GM18909 (cell line): ENCODE data around the gene PAM.

Experiments
- ATAC-seq: cut with Tn5 transposase; IDR thresholded peaks from one replicate; pipeline ENCODE4 v1.9.1; 2021; ENCODE audit warnings: mild to moderate bottlenecking; ENCODE audit not compliant: unreplicated experiment, poor library complexity

PAM gene

DNA sequence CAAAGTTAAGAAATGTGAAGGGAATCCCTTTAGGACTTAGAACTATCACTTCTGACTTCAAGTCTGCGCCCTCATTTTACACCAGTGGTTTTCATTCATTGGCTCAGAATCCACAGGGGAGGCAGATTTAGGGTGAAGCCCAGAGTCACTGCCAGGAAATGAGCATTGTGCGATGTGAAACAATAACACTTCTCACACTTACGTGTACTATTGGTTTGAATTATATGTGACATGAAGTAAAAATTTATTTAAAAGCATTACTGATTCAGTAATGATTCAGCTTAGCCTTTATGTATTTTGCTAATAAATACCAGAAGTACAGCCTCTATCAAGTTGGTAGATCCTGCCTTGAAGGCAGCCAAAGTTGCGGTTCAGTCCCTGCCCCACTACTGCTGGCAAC, 98.6 kb downstream of the PAM start:
- ATAC-seq, result no peak

DNA sequence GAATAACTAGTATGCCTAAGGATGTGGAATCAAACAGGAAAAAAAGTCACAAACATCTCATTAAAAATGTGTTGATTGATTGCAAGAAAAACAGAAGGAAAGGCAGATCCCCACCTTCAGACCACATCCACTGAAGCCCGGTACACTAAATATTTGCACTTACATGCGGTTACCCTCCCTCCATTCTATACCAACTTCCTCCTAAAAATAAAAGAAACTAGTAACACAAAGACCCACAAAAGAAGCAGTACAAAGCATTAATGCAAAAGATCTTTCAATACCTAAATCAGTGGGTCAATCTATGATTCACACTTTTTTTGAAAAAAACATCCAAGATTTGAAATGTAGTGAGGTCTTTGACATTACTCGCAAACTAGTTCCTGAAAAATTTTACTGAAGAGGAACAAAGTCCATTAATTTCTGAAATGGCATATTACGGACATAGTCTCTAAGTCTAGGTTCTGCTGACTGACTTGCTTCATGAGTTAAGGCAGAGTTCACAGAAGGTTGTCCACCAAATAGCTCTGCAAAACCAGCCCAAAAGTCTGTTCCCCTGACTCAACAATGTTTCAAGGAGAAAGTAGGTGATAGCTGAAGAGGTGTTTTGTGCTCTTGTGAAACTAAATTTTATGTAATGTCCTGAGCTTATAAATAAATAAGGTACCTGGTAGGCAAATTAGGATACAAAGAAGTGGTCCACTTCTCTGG, 100.7 kb downstream of the PAM start:
- no peak for ATAC-seq

DNA sequence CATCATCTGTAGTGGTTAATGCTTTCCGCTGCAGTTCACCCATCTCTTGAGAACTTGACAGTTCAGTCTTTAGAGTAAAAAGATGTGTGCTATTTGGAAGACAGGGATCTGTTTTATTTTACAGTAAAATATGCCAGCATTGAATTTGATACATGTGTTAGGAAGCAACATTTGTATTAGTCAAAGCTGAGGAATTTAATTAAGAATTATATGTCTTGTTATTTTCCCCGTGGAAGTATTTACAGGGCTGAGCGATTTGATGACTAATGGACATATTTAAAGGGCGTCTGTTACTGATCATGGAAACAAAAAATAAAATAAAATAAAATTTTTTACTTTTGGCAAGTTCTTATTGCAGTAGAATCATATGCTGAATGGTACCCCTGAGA, 101.3 kb downstream of the PAM start:
- no peak for ATAC-seq

DNA sequence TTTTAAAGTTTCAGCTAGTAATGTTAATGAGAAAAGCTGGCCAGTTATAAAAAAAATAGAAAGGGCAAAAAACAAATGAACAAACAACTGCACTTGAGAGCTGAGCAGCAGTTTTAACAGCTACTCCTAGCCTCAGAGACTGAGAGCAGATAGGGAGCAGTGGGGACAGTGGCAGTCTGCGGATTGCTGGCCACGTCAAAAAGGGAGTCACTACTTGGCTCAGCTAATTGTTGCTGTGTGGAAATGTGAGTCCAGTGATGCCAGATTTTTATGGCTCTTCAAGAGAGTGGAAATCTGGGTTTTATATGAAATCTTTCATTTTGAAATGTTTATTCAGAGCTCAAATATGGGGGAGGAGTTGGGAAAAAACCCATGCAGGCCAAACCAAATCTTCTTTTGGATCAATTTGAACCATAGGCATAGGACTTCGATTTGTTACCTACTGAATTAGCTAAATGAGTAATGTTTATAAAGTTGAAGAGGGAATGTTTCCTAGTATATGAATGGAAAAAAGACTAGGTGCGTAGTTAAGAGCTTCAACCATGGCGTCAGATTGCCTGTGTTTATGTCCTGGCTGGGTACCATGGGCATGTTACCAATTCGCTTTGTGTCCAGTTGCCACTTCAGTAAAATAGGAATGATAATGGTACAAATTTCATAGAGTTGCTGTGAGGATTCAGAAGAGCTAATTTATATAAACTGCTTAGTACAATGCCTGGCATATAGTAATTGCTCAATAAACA, 102.1 kb downstream of the PAM start:
- ATAC-seq, result no peak

DNA sequence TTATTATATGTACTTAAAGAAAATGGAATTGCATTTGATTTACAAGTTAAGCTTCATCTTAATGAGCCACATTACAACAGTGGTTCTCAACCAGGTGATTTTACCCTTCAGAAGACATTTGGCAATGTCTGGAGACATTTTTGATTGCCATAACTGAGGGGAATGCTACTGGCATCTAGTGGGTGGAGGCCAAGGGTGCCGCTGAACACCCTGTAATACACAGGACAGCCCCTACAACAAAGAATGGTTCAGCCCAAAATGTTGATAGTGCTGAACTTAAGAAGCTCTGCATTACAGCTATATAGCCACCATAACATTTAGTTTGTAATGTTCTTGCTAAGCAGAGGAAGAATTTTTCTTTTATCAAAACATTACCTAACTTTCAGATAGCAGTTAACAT, 103.1 kb downstream of the PAM start:
- ATAC-seq, result no peak

DNA sequence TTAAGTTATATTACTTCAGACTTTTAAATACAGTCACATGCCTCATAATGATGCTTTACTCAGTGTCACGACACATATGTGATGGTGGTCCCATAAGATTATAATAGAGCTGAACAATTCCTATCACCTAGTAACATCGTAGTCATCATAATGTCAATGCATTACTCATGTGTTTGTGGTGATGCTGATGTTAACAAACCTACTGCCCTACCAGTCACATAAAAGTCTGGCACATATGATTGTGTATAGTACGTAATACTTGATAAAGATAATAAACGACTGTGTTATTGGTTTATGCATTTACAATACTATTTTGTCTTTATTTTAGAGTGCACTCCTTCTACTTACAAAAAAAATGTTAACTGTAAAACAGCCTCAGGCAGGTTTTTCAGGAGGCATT, 103.7 kb downstream of the PAM start:
- ATAC-seq, result no peak

DNA sequence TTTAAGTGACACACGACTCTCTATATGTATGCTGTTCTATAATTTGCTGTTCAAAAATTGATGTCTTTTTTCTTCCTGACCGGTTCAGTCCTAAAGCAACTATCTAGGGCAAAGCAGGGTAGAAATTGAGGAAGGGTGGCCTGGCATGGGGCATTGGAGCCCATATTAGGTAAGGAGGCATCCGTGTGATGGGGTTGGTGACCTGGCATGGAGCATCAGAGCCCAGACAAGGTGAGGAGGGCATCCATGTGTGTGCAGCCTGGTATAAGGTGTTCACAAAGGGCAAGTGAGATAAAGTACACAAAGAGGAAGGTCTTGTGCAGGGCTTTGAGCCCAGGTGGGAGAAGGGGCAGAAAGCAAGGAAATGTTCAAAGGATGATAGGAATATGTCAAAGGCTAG, 104.9 kb downstream of the PAM start:
- no peak for ATAC-seq

DNA sequence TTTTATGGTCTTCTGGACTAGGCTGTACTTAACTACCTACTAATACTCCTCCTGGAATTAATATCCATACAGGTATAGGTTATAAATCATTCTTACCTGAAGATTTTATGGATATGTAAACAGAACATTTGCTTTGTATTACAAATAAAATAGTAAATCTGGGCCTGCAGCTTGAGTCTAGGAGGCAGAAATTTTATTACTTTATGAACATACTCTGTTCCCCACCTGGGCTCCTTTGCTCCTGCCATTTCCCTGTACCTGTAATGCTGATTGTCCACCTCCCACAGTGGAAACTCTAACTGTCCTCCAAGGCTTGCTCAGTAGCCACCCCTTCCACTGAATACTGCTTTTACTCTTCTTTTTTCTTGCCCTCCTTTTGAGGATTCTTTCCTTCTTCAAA, 108.0 kb downstream of the PAM start:
- no peak for ATAC-seq

DNA sequence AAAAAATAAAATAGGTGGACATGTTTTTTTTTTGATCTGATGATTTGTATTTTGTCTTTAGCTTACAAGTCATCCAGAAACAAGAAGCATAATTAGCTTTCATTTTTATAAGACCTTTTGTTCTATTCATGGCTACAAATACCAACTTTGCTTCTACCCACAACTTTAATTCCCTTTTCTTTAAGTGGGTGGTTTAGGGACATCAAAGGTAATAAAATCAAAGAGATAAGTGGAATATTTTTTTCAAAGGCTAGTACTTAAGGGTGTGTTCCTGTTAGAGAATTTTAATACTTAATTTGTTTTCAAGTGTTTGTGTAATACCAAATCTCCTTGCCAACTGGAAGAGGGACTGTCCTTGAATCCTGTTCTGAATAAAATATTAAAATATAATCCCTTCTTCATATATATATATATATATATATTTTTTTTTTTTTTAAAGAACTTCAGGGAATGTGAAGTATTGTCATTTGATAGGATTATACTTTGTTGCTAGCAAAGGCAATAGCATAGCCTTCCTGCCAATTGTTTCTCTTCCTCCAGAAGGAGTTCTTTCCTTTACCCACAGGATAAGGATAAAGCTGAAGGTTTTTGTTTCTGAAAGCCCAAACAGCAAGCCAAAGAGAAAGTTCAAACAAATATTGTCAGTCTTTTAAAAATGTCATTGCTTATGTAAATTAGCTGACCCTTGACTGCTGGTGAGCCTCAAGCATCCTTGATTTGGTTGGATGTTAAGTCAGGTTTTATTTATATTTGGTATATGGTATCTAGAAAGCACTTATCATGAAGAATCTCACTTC, 108.9 kb downstream of the PAM start:
- ATAC-seq, result no peak

DNA sequence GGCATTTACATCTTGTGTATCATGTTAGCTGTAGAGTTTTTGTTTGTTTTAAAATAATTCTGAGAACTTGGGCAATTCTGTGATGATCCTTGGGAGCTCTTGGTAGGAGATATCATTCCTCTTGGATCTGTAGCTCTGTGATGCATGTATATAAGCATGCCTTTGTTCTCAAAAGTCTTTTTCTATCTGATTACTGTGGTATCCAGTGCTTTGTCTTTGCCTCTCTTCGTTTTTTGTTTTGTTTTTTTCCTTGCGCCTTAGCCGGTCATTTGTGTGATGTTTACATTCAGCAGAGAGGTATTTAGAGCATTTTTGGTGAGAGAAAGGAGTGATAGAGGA, 110.0 kb downstream of the PAM start:
- no peak for ATAC-seq

DNA sequence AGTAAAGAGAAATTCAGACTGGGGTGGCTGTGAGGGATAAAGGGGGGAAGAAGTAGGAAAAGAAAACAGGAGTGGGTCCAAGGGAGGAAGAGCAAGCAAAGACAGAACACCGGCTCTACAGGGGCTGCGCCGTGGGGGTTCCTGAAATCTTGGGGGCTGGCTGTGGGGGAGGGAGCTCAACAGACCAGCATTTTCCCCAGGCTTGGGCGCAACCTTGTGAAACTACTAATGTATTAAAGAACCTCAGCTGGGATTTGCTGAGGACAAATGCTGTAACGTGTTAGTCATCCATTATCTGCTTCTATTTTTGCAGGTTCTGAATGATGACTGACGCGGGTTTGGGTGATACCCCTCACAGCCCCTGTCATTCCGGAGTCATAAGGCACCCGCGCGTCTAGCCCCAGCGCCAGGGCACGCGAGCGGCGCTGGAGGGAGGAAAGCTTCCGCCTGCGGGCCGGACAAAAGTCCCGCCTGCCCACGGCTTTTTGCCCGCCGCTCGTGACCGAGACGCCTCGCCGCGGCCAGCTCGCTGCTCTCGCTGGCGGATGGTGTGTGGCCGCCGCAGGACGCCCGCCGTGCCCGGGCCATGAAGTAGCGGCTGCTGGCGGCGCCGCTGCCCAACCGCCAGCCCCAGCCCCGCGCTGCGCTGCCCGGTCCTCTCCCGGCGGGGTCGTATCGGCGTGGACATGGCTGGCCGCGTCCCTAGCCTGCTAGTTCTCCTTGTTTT, 110.6 kb downstream of the PAM start:
- ATAC-seq, result peak; percentile 84

DNA sequence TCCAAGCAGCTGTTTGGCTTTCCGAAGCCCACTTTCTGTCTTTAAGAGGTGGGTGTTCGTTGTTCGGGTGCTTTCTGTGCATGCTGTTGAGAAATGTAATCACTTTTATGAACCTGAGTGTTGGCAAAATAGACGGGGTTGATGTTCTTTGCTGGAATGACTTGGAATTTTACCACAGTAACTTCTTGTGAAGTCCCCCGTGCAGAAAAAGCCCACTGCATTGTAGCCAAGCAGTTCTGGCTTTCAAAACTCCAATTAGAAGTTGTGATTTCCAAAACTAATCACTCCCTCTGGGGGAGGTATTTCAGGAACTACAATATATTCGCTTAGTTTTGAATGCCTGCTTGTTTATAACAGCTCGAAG, 111.1 kb downstream of the PAM start:
- ATAC-seq, result peak; percentile 15

DNA sequence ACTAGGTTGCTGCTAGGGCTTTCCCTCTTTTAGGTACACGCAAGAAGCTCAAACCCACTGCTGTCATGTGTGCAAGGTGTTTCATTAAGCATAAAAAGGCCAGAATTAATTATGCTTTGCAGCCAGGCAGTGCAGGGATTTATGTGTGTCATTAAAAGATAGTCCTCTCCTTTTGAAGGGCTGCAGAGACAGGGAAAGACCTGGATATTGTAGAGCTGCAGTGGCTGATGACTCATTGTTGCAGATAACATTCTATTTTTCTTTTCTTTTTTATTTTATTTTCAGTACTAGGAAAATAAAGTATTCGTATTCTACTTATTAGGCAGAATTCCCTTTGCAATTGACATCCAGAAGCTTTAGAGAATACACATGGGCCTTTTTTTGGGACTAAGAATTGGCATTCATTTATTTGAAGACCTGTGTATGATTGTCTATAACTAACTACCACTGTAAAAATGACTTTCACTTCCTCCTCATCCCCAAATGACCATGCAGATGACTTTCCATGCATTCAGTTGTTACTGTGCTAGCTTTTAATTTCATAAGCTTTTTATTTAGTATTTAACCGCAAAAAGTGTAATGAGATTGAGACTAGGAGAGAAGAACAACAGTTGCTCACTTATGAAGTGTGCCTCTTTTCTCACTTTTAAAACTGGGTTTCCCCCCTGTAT, 113.0 kb downstream of the PAM start:
- ATAC-seq, result no peak

DNA sequence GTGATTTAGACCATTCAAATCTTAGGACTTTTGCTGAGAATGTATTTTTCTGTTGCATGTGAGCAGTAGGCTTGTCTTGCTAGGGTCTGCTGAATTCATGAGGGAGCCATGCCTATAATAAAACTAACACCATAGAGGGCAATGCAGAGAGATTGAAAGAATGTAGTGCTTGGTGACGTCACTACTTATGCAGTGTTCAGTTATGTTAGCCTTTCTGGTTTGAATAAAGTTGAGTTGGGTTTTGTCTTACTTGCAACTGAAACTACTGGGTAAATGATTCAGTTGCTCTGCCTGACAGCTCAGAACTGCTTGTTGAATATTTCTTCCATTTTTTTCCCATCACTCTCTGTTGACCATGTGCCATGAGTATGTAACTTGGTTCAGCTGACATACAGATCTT, 114.1 kb downstream of the PAM start:
- no peak for ATAC-seq

DNA sequence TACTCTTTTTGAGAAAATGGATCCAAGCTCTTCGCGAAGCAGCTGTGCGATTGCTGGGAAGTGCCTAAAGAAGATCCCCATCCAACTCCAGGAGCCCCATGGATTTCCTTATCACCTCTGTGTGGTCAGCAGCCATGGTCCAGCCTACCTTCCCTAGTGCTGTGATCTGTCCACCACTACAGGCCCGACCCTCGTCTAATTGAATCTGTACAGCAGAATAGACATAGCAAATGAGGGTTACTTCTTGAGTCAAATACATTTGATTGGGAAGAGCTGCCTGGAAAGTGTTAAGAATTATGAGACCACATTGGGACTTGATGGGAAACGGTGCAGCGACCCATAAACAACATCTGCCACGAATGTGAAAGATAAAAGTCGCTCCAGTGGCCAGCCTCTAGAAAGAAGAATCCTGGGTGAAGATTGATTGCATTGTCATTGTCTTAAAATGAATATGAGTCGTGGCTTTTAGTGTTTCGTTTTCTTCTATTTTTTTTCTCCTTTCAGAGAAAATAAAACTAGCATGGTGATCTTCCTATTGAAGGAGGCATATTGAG, 118.4 kb downstream of the PAM start:
- ATAC-seq, result no peak

DNA sequence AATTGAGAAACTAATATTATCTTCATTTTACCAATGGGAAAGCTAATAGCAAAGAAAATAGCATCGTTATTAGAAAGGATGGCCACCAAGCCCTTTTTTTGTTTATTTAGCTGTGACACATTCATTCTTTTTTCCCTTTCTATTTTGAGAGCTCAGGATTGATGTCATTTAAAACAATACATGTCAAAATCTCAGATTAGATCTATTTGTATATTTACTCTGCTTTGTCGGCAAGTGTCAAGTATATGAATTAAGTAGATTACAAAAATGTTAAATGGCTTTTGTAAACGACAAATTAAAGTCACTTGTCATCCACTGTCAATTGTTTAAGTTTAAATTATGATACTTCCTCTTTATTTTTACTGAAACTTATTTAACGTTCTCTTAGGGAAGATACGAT, 118.9 kb downstream of the PAM start:
- ATAC-seq, result no peak

DNA sequence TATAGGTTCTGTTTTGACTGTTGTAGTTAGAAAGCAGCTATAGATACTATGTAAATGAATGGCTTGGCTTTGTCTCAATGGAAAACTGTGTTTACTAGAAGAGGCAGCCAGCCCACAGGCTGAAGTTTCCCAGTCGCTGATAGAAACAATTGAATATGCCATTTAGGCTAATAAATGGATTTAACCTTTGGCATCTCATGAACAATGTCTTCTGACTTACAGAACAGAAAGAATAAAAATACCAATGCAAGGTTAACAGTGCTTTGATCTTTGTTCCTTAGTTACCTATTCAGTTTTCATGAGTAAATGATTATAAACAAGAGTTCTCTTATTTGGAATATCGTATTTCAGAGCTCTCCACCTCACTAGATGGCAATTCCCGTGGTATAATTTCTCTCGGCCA, 120.6 kb downstream of the PAM start:
- no peak for ATAC-seq

DNA sequence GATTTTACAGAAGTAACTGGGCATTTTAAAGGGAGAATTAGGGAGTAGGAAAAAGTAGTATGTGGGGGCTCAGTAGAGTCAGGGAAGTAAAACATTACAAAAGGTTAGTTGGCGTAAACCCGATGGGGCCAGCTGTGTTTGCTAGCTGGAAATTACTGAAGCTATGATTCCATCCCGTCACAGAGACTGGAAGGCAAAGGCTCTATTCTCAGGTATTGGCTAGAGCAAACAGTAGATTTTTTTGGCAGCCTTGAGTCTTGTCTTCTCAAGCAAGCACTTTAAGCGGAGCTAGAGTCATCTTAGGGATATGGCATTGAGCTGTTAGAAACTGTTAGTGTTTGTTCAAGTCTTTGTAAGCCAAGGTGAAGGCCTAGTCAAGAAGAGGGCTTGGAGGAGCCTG, 121.5 kb downstream of the PAM start:
- no peak for ATAC-seq

DNA sequence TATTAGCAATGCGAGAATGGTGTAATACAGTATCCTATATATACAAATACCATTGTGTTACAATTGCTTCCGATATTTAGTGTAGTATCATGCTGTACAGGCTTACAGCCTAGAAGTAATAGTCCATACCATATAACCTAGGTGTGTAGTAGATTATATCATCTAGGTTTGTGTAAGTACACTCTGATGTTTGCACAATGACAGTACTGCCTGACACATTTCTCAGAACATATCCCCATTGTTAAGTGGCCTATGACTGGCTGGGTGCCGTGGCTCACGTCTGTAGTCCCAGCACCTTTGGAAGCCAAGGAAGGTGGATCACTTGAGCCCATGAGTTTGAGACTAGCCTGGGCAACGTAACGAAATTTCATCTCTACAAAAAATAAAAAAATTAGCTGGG, 124.6 kb downstream of the PAM start:
- no peak for ATAC-seq

DNA sequence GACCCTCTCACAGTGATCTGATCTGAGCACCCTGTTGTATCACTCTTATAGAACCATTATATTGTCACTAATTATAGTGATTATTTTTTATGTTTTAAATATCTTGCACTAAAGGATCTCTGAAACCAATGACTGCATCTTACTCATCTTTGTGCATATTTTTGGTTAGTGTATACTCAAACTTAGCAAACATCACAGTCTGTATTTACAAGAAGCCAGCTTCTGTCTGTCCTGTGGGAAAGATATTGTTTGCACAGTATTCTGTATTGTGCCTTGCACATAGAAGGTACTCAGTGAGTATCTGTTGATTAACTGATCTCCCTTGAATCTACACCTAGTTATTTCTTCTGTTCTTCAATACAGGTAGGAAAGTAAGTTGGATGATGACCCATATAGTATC, 131.5 kb downstream of the PAM start:
- no peak for ATAC-seq
